Adrenal gland (tissue), 5 donors: ENCODE data around the gene NKX6-2.

Experiments used
- CTCF ChIP-seq, 6 experiments: fragments of 450-650 bp in 4 of 6; fragments of 200-600 bp in 2 of 6; sonication (generic) in 1 of 6; IDR thresholded peaks; 1 replicate in 5 of 6; 2 replicates in 1 of 6; pipeline versions ENCODE4 v1.5.1 to v1.8.0; 2016 to 2021; ENCODE audit warnings: antibody characterized with exemption in 6 of 6, mild to moderate bottlenecking in 2 of 6, moderate library complexity in 1 of 6
- POLR2A ChIP-seq, 2 donors: fragments of 450-650 bp; IDR thresholded peaks; one replicate each; pipeline ENCODE4 v1.6.1; 2017; ENCODE audit warnings: antibody characterized with exemption in 2 of 2, mild to moderate bottlenecking in 2 of 2, moderate library complexity in 1 of 2
- donor health status: DM: no; HTN: no; CAD: no.

GRCh38 chr10:132813001-132813401 is 27.1 kb upstream of the NKX6-2 start:
- no peak for TF ChIP-seq CTCF (IDR thresholded peaks at IDR 0.05)
- TF ChIP-seq POLR2A (IDR thresholded peaks at IDR 0.05), result no peak
